H1 (cell line): ENCODE data around the gene TXK.

Source experiments
- BRCA1 ChIP-seq: IDR thresholded peaks from 2 replicates; pipeline ENCODE4 v1.6.1; 2012; ENCODE audit warnings: low read depth, low read length, improper control_type of control experiment
- CTCF ChIP-seq, 3 experiments: IDR thresholded peaks; 1 replicate in 2 of 3; 2 replicates in 1 of 3; pipeline versions ENCODE4 v1.5.1 to v1.6.1; 2011; ENCODE audit warnings: low read length in 3 of 3, mild to moderate bottlenecking in 3 of 3, inconsistent platforms in 2 of 3, low read depth in 1 of 3, moderate library complexity in 1 of 3; ENCODE audit not compliant: insufficient read depth in 1 of 3; ENCODE audit errors: control extremely low read depth in 1 of 3
- GABPA ChIP-seq: IDR thresholded peaks from 2 replicates; pipeline ENCODE4 v1.6.1; 2011; ENCODE audit warnings: mild to moderate bottlenecking, low read length, moderate library complexity, borderline replicate concordance; ENCODE audit not compliant: insufficient read depth
- POLR2A ChIP-seq, 2 experiments: IDR thresholded peaks; 1 replicate in 1 of 2; 2 replicates in 1 of 2; pipeline ENCODE4 v1.6.1; 2011; ENCODE audit warnings: low read depth in 2 of 2, low read length in 2 of 2, mild to moderate bottlenecking in 2 of 2; ENCODE audit errors: control extremely low read depth in 1 of 2
- POLR2AphosphoS5 ChIP-seq: IDR thresholded peaks from 2 replicates; pipeline ENCODE4 v1.6.1; 2011; ENCODE audit warnings: low read depth, low read length

- TF ChIP-seq BRCA1 (no peak), POLR2AphosphoS5 (no peak), GABPA (no peak), CTCF (IDR thresholded peaks at IDR 0.05; ENCODE audit: control extremely low read depth in 1 of 3, insufficient read depth in 1 of 3, low read depth in 1 of 3, low read length in 3 of 3) (no peak), POLR2A (IDR thresholded peaks at IDR 0.05; ENCODE audit: control extremely low read depth in 1 of 2, low read depth in 2 of 2, low read length in 2 of 2) (no peak)
Measured at GRCh38 chr4:48122756-48123155, 11.3 kb downstream of the TXK start.
